H1 (cell line): Measurements from ENCODE around the gene CMIP. TPM values are rescaled to one million over a fixed set of nuclear protein-coding genes. Genes with fewer than 3 reads are reported as not detected.

Source experiments
- CBX8 ChIP-seq: fragments of 300-800, 300-1000 bp; sonication (generic); IDR thresholded peaks from 2 replicates; pipeline ENCODE4 v1.7.1; 2016; ENCODE audit warnings: low read depth, low read length, borderline replicate concordance
- polyA plus RNA-seq, 7 experiments: library from polyadenylated mRNA; depleted of rRNA in 3 of 7; stranded (reverse) in 5 of 7; unstranded in 2 of 7; fragments of >200 nt in 5 of 7; fragments of 200-250 nt in 2 of 7; gene quantifications; 1 replicate in 5 of 7; 2 replicates in 1 of 7; 4 replicates in 1 of 7; pipeline versions ENCODE4 v1.2.1 to v1.2.3, GENCODE V29; 2011 to 2013; ENCODE audit warnings: missing spikeins in 2 of 7, mixed read lengths in 2 of 7
- total RNA-seq: library from RNA; stranded (reverse); fragmentation: NEBNext Ultra II Directional; extraction: Animal tissue kit (Norgen Biotek cat#: 25700); gene quantifications from 2 replicates; pipeline ENCODE4 v1.2.1, GENCODE V29; 2021

The CMIP gene
- total and polyA plus RNA-seq, 2 of the 8 experiments (the other 6 are each of a cell fraction or from before 2014, with no cell fraction given) = 7.9 to 53.2 TPM

DNA sequence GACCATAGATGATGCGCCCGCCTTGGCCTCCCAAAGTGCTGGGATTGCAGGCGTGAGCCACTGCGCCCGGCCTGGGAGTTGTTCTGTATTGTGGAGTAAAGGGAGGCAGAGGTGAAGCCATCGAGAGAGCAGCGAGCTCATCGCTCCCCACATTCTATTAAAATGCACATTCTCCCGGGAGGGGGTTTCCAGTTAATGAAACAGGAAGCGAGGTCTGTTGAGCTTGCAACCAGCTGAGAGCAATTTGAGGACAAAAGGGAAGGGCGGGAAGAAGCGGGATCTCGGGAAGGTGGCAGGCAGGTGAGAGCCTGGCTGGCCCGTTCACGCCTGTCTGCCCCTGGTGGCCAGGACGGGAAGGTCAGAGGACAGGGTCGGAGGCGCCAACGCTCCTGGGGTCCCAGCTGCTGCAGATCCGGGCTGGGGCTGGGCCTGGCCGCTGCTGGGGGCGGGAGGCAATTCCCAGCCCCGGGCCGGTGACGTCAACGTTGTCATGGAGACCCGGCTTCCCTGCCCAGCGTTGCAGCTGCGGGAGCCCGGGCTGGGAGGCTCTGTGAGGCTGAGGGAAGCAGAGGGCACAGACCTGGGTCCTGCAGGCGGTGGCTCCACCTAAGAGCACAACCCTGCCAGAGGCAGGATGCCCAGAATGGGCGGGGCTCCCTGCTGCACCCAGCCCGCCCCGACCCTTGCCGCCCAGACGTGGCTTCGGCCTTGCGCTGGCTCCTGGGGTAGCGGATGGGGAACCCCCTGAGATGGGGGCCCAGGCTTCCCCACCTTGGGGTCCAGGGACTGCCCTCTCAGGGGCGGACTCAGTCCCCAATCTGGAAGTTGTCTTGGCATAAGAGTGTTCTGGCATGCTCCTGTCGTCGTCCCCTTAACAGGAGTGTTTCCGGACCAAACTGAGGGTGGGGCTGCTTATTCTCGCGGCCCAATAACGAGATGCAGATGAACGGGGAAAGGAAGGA, 285.8 kb downstream of the CMIP start (continued):
- TF ChIP-seq CBX8 = no peak
- TF ChIP-seq, all 59 proteins: peak for 26
